GM19240 (cell line): ENCODE data around the gene FOXC1.

Experiments
- DNase-seq: peaks from one replicate; pipeline ENCODE4 v3.0.0; 2011; ENCODE audit warnings: low spot score; ENCODE audit not compliant: insufficient read length

FOXC1 gene

GRCh38 chr6:1643111-1643510, 33.4 kb downstream of the FOXC1 start:
- DNase-seq, result no peak

DNA sequence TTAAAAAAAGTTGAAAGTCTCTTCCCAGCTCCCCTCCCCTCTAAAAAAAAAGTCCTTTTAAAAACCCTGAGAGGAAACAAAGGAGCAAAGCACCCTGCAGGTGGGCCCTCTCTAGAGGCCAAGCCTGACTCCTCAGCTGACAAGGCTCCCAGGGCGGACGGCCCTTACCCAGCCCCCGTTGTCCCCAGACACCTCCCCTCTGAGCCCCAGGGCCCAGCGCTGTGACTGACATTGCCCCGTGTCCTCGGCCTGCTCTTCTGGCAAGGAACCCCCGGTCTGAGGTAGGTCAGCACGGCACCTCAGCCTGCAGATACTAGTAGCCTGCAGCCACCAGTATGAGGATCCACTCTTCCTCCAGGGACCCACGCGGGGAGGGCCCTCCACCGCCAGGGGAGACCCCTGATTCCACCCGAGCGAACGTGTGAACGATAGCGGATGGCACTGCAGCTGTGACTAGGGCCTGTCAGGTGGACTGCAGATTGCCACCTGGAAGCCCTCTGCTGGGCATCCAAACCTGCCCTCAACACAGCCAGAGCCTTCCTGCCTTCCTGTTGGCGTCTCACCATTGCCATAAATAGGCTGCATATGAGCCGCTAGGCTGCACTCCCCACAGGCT, 34.2 kb downstream of the FOXC1 start:
- DNase-seq, result no peak

GRCh38 chr6:1644516-1645060, 34.9 kb downstream of the FOXC1 start:
- no peak for DNase-seq

DNA sequence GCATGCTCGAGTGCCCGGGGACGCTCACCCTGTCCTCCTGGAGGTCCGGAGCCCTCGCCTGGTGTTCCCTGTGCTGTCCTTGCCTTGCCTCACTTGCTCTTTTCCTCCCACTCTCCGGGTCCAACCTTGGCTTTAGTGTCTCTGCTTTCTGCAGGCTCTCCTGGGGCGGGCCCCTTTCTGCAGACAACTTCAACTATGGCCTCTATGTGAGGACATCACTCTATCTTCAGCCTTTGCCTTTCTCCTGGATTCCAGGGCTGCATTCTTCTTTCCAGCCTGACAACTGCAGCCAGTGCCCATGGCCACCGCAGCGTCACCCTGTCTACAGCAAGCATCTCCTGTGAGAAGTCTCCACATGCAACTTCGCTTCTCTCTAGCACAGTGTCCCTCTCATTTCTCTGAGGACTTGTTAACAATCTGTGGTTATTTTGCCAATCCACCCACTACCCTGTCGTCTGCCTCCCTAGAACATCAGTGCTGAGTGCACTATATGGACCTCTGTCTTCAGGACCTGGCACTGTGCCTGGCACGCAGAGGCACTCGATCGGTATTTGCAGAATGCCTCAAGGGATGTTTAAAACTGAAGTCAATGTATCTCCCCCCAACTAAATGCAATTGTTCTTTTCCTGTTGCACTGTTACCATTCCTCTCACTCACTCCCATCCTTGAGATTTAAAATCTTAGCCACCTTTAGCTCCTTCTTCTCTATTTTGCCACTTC, 35.9 kb downstream of the FOXC1 start:
- no peak for DNase-seq

DNA sequence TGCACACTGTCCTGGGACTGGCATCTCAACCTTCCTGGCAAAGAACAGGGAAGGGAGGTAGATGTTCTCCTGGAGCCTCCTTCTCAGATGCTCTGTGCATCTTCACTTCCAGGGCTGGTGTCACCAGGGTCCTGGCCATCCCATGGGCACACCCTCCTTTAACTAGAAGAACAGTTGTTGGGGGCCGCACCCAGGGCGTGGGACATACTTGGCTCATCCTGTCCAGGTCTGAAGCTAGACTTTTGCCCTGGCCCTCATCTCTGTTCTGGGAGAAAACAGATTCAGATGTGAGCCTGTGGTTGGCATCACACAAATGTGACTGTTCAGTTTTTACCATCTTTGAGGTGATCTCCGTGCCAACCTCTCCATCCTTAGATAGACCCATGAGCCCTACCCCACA, 41.6 kb downstream of the FOXC1 start:
- DNase-seq, result no peak

DNA sequence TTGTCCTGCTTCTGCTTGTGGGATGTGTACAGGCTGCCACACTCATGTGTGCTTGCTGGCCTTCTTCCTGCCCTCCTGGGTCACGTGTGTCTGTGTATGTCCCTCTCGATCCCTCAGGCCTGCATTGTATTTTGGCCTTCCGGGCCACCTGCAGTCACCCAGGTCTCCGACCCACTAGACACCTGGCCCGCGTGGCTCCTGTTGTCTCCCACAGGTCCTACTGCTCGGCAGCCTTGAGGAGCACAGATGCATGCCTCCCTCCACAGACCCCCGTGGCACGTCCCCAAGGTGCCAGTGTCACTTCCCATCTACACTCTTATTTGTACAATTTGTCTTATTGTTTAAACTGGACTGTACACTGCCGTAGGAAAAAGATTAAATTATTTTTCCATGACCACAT, 43.1 kb downstream of the FOXC1 start:
- DNase-seq, result no peak

GRCh38 chr6:1654054-1654453, 44.3 kb downstream of the FOXC1 start:
- no peak for DNase-seq

- DNase-seq, result no peak
Observed at GRCh38 chr6:1657116-1657770, 47.5 kb downstream of the FOXC1 start.

- DNase-seq, result no peak
Observed at GRCh38 chr6:1657771-1658165, 48.1 kb downstream of the FOXC1 start.

DNA sequence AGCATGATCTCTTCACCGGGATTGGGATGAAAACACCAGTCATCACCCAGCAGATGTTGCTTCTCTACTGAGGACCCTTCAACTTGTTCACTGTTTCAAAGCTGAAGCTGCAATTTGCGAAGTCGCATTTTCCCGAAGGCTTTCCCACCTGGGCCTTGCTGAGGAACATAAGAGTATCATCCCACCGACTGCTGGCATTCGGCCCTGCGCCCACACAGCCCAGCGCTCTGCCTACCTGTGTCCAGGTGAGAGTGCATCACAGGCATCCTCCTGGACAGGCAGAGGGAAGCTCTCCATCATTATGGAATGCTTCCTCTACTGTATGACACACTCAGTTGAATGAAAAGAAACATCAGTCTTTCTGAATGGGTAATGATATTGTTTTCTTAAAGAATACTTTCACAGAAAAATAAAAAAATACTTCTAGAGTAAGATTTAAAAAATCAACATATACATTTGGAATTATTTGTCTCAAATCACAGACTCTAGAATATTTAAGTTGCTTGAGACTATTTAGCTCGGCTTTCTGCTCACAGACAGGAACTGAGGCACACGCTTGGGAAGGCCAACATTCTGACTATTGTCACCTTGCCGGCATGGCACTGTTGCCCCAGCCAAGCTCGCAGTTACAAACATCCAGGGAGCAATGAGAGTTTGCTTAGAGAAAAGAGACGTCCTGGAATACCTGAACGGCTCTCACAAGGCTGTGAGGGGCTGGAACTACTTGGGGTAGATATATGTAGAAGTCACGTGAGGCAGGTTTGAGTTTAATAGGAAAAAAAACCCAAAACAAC, 48.7 kb downstream of the FOXC1 start:
- no peak for DNase-seq

GRCh38 chr6:1659816-1660215, 50.1 kb downstream of the FOXC1 start:
- DNase-seq, result no peak

GRCh38 chr6:1662534-1662933, 52.8 kb downstream of the FOXC1 start:
- DNase-seq, result no peak
